HCEC 1CT (cell line): Measurements from ENCODE around the gene SLC25A12.

Source experiments
- DNase-seq: peaks from one replicate; pipeline ENCODE4 v3.0.0-alpha.2; 2017

Gene SLC25A12

DNA sequence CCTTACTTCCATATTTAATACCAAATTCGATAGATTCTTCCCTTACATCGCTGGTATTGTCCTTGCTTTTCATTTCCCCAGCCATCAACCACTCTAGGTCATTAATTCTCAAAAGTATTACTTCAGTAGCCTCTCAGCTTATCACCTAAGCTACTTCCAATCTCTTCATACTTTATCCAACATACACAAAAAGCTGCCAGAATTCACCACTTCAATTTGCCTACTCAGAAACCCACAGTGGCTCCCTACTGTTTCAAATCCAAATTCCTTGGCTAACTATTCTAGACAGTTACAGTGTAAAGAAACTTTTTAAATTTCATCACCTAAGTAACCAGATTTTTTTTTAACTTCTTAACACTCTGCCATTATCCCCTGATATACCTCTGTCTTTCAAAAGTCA is 4.7 kb downstream of the SLC25A12 start:
- DNase-seq: no peak

- no peak for DNase-seq
Measured at GRCh38 chr2:171883275-171883893, 10.7 kb downstream of the SLC25A12 start.

GRCh38 chr2:171882089-171882769 is 11.8 kb downstream of the SLC25A12 start:
- DNase-seq: no peak

DNA sequence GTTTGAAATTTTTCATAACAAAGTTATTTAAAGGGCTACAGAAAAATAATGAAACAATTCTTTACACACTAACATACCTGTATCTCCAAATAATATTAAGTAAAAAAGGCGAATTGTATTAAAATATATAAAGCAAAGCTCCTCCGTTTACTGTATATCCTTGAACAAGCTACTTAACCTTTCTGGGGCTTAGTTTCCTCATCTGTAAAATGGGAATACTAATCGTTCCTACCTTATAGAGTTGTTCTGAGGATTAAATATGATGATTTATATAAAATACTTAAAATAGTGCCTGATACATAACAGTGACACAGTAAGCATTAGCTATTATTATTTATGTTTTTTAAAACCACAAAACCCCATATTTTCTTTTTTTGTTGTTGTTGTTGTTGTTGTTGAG is 13.3 kb downstream of the SLC25A12 start:
- DNase-seq: no peak

- no peak for DNase-seq
Measured at GRCh38 chr2:171879865-171880264, 14.2 kb downstream of the SLC25A12 start.

- no peak for DNase-seq
Measured at GRCh38 chr2:171878481-171878993, 15.5 kb downstream of the SLC25A12 start.

DNA sequence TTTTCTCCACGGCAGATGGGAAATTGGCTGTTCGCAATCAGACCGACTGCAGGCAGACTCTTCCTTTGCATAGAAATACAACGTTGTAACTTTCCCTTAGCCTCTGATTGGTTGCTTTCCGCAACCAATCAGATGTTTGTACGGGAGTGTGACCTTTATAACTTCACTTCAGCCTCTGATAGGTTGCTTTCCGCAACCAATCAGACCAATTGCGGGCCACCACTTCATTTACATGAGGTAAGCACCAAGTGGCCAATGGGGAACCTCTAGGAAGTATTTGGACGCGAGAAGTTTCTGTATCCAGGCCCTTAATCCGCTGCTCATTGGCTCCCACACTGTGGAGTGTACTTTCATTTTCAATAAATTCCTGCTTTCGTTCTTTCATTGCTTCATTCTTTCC is 19.1 kb downstream of the SLC25A12 start:
- no peak for DNase-seq

DNA sequence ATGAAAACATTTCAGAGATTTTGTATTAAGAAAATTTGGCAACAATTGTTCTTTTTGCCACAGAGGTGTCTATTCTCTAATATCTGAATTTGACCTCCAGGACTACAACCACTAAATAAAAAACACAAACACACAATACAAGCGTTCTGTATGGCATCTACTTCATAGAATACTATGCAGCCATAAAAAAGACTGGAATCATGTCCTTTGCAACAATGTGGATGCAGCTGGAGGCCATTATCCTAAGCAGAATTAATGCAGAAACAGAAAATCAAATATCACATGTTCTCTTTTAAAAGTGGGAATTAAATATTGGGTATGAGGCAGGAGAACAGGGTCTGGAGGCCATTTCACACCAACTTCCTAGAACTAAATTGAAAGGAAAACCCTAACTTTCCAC is 19.5 kb downstream of the SLC25A12 start:
- DNase-seq: no peak

GRCh38 chr2:171864357-171864985 is 29.6 kb downstream of the SLC25A12 start:
- DNase-seq: no peak

- DNase-seq: no peak
Measured at GRCh38 chr2:171862501-171862900, 31.5 kb downstream of the SLC25A12 start.

DNA sequence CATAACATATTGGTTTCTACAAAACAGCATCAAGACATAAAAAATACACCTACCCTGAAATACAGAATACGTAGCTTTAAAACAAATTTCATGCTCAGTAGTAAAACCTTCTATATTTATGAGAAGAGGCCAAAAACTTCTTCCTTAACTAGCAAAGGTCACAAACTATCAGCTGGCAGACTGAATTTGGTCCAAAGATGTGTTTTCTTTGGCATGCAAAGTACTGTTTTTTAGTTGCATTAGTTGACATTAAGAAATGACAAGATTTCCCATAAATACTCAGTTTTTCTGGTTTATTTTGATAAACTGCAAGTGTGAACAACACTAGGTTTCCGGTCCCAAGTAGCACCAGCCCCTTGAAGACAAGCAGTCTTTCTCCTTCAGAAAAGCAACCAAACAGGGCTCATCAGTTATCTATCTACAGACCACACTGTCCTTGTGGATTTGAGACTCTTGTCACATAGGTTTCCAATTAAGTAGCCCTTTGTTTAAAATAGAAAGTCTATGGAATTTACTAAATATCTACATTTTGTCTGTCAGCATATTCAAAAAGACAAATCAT is 35.6 kb downstream of the SLC25A12 start:
- peak; percentile 7 for DNase-seq

DNA sequence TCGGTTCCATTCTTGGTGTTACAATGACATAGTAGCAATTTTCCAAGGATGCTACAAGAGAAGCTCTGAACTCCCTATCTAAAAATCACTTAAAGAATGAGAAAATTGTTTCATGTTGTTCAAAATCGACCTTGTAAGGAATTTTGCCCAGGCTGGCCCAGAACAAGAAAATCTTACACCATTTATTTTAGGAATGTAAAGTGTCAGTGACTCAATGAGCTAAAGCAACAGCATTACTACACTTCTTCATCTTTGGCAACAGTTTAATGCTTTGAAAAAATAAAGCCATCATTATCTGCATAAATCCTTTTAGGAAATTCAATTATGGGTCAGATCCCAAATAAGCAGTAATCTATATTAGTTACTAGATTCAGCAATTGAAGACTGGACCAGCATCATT is 38.6 kb downstream of the SLC25A12 start:
- DNase-seq: no peak

DNA sequence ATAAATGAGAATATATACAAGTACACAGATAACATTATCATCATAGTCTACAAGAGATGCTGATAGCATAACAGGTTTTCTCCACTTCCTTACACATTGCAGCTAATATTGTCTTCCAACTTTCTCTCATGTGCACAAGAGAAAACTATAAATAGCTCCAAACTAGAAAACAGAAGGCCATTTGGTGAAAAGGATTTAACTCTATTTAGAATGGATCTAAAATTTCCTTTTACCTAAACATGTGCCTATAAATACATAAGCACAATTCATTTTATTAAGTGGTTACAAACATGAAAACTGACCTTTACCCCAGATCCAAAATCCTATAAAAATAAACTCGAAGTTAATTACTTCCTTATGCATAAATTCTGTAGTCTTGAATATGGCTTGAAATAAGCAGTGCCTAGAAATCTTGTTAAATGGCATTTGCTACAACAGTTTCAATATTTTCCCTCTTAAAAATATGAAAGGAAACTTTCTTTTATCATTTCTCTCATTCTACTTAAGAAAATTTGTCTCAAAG is 41.6 kb downstream of the SLC25A12 start:
- DNase-seq: no peak

- DNase-seq: no peak
Measured at GRCh38 chr2:171847627-171848026, 46.4 kb downstream of the SLC25A12 start.

- no peak for DNase-seq
Measured at GRCh38 chr2:171846894-171847293, 47.1 kb downstream of the SLC25A12 start.

- no peak for DNase-seq
Measured at GRCh38 chr2:171841996-171842395, 52.0 kb downstream of the SLC25A12 start.

DNA sequence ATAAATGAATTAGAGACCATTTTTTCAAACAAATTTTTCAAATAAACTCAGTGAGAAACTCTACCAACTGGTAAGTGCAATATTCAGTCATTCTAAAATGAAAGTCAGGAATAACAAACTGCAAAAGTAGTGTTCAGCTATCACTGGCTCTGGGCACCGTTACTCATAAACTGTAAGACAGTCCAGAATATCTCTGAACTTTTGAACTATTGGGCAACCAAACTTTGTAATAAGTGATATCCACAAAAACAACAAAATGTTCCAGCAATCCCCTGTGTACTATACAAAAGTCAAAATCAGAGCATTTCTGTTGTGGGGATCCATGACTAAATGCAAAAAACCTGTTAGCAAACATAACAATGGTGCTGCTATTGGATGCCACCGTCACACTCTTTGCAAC is 56.3 kb downstream of the SLC25A12 start:
- DNase-seq: no peak

- no peak for DNase-seq
Measured at GRCh38 chr2:171836146-171836910, 57.7 kb downstream of the SLC25A12 start.

DNA sequence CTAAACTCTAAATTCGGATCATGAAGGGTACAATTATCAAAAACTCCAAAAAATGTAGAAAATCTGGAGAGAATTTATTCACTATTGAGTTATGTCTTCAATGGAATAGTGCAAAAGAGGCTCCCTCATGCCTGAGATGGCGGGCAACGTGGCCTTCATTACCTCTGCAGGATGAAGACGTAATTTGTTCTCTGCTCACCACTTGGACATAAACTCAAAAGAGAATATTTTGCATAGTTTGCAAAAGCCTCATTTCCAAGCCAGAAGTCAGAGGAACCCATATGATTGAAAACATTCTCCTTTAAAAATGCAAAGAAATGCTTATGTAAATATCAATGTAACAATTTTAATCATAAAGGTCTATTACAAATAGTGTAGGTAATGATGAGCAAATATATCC is 58.7 kb downstream of the SLC25A12 start:
- DNase-seq: no peak

- DNase-seq: no peak
Measured at GRCh38 chr2:171834286-171834685, 59.8 kb downstream of the SLC25A12 start.

DNA sequence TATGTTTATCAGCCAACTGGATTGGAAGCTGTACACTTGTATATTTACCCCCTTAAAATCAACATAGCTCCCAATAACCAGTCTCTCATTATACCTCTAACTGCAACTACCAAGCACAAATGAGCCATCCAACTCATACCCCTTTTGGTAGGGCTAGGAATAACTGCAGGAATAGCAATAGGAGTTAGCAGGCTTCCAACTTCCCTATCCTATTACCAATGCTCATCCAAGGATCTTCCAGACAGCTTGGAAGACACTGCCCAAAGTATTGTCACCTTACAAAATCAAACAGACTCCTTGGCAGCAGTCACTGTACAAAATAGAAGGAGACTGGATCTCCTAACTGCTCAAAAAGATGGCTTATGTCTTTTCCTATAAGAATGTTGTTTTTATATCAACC is 61.6 kb downstream of the SLC25A12 start:
- no peak for DNase-seq

- DNase-seq: no peak
Measured at GRCh38 chr2:171830039-171830438, 64.0 kb downstream of the SLC25A12 start.

- DNase-seq: no peak
Measured at GRCh38 chr2:171824086-171824485, 70.0 kb downstream of the SLC25A12 start.
